ENCODE measurements around the gene REM1.
"Not testable (repeated sequence)": the region's sequence is repeated elsewhere in the genome, so short reads cannot be mapped to it uniquely, and the experiment has no call there.

Gene REM1

GRCh38 chr20:31515072-31515774 is 40.1 kb downstream of the REM1 start:
- ChIA-PET CTCF (interaction anchor here (0.6 to 1.5 kb wide), 3 partner anchors 15 to 33 kb away, joined by 3 to 4 read pairs (median 3); no protein-coding TSS in a partner anchor), POLR2A (no interaction called here)

GRCh38 chr20:31515775-31516107 is 40.7 kb downstream of the REM1 start:
- peak overlapping the region in 1 of 2 experiments; percentile 90 for H3K27ac ChIP-seq (ENCODE audit: insufficient read depth in 1 of 2, low read depth in 1 of 2, low read length in 2 of 2, poor library complexity in 1 of 2, severe bottlenecking in 2 of 2)
- H3K4me3 ChIP-seq (ENCODE audit: control insufficient read depth in 1 of 7, extremely low read depth in 1 of 7, insufficient read depth in 4 of 7, low read depth in 2 of 7, low read length in 6 of 7): peak overlapping the region in 4 of 7 experiments; percentile 87 to 97 (median 92)
- ChIA-PET CTCF (interaction anchor here (0.6 to 1.5 kb wide), 3 partner anchors 14 to 32 kb away, joined by 3 to 4 read pairs (median 3); no protein-coding TSS in a partner anchor), POLR2A (no interaction called here)
- H3K4me1 ChIP-seq (ENCODE audit: control extremely low read depth in 1 of 4, control insufficient read depth in 4 of 4, insufficient read depth in 4 of 4, low read length in 3 of 4): peaks cover 3 to 41% (median 35%) of the 10 kb centered on the region in 4 experiments
- WGBS (ENCODE audit: insufficient coverage): 75% methylated on average over 3 of the region's 3 CpGs
- no peak for DNase-seq
- H3K9me3 ChIP-seq (ENCODE audit: control extremely low read depth in 1 of 5, control insufficient read depth in 4 of 5, insufficient read depth in 2 of 5, low read depth in 1 of 5, low read length in 4 of 5): no peaks in the 10 kb centered on the region
- peaks cover 3 to 24% (median 5%) of the 10 kb centered on the region in 4 experiments for H3K36me3 ChIP-seq (ENCODE audit: control insufficient read depth in 4 of 4, insufficient read depth in 4 of 4, low read length in 3 of 4)
- no peaks in the 10 kb centered on the region for H3K27me3 ChIP-seq (replicated peaks in 2 of 5; ENCODE audit: control insufficient read depth in 4 of 5, insufficient read depth in 5 of 5, low read length in 4 of 5)

More at GRCh38 chr20:31515072-31515774, 40.1 kb downstream of the REM1 start:
- H3K27ac ChIP-seq (ENCODE audit: insufficient read depth in 1 of 2, low read depth in 1 of 2, low read length in 2 of 2, poor library complexity in 1 of 2, severe bottlenecking in 2 of 2): peak overlapping the region; percentile 66 to 90
- peaks cover 3 to 20% (median 5%) of the 10 kb centered on the region in 4 experiments for H3K36me3 ChIP-seq (ENCODE audit: control insufficient read depth in 4 of 4, insufficient read depth in 4 of 4, low read length in 3 of 4)
- peak overlapping the region; percentile 81 to 99 (median 88) for H3K4me3 ChIP-seq (ENCODE audit: control insufficient read depth in 1 of 7, extremely low read depth in 1 of 7, insufficient read depth in 4 of 7, low read depth in 2 of 7, low read length in 6 of 7)
- WGBS (ENCODE audit: insufficient coverage): 12% methylated on average over 4 of the region's 4 CpGs
- H3K4me1 ChIP-seq (ENCODE audit: control extremely low read depth in 1 of 4, control insufficient read depth in 4 of 4, insufficient read depth in 4 of 4, low read length in 3 of 4): peaks cover 3 to 36% (median 35%) of the 10 kb centered on the region in 4 experiments
- DNase-seq: no peak
- H3K27me3 ChIP-seq (replicated peaks in 2 of 5; ENCODE audit: control insufficient read depth in 4 of 5, insufficient read depth in 5 of 5, low read length in 4 of 5): no peaks in the 10 kb centered on the region
- no peaks in the 10 kb centered on the region for H3K9me3 ChIP-seq (ENCODE audit: control extremely low read depth in 1 of 5, control insufficient read depth in 4 of 5, insufficient read depth in 2 of 5, low read depth in 1 of 5, low read length in 4 of 5)

- 96% methylated on average over 3 of the region's 4 CpGs for WGBS (ENCODE audit: insufficient coverage)
- Histone ChIP-seq H3K36me3 (ENCODE audit: control insufficient read depth in 4 of 4, insufficient read depth in 4 of 4, low read length in 3 of 4) (peaks cover 3 to 25% (median 5%) of the 10 kb centered on the region in 4 experiments), H3K27ac (ENCODE audit: insufficient read depth in 1 of 2, low read depth in 1 of 2, low read length in 2 of 2, poor library complexity in 1 of 2, severe bottlenecking in 2 of 2) (peak overlapping the region in 1 of 2 experiments; percentile 90), H3K4me3 (ENCODE audit: control insufficient read depth in 1 of 7, extremely low read depth in 1 of 7, insufficient read depth in 4 of 7, low read depth in 2 of 7, low read length in 6 of 7) (peak overlapping the region in 3 of 7 experiments; percentile 25 to 96 (median 87)), H3K4me1 (ENCODE audit: control extremely low read depth in 1 of 4, control insufficient read depth in 4 of 4, insufficient read depth in 4 of 4, low read length in 3 of 4) (peaks cover 3 to 44% (median 35%) of the 10 kb centered on the region in 4 experiments), H3K9me3 (ENCODE audit: control extremely low read depth in 1 of 5, control insufficient read depth in 4 of 5, insufficient read depth in 2 of 5, low read depth in 1 of 5, low read length in 4 of 5) (no peaks in the 10 kb centered on the region), H3K27me3 (replicated peaks in 2 of 5; ENCODE audit: control insufficient read depth in 4 of 5, insufficient read depth in 5 of 5, low read length in 4 of 5) (no peaks in the 10 kb centered on the region)
- CTCF ChIA-PET: interaction anchor here (0.6 to 2.5 kb wide), 4 partner anchors 14 to 40 kb away, joined by 3 to 8 read pairs (median 4); no protein-coding TSS in a partner anchor
- POLR2A ChIA-PET: no interaction called here
- no peak for DNase-seq
These were observed 41.1 kb downstream of the REM1 start for GRCh38 chr20:31516166-31516565.

- no peaks in the 10 kb centered on the region for H3K9me3 ChIP-seq (ENCODE audit: control extremely low read depth in 1 of 5, control insufficient read depth in 4 of 5, insufficient read depth in 2 of 5, low read depth in 1 of 5, low read length in 4 of 5)
- peaks cover 4 to 49% (median 35%) of the 10 kb centered on the region in 4 experiments for H3K4me1 ChIP-seq (ENCODE audit: control extremely low read depth in 1 of 4, control insufficient read depth in 4 of 4, insufficient read depth in 4 of 4, low read length in 3 of 4)
- peaks cover 3 to 25% (median 6%) of the 10 kb centered on the region in 4 experiments for H3K36me3 ChIP-seq (ENCODE audit: control insufficient read depth in 4 of 4, insufficient read depth in 4 of 4, low read length in 3 of 4)
- WGBS (ENCODE audit: insufficient coverage): 95% methylated on average over 2 of the region's 2 CpGs
- peak overlapping the region in 1 of 7 experiments; percentile 4 for H3K4me3 ChIP-seq (ENCODE audit: control insufficient read depth in 1 of 7, extremely low read depth in 1 of 7, insufficient read depth in 4 of 7, low read depth in 2 of 7, low read length in 6 of 7)
- CTCF ChIA-PET: interaction anchor here (0.6 to 2.5 kb wide), 4 partner anchors 14 to 39 kb away, joined by 3 to 8 read pairs (median 4); no protein-coding TSS in a partner anchor
- peak overlapping the region in 1 of 2 experiments; percentile 61 for H3K27ac ChIP-seq (ENCODE audit: insufficient read depth in 1 of 2, low read depth in 1 of 2, low read length in 2 of 2, poor library complexity in 1 of 2, severe bottlenecking in 2 of 2)
- DNase-seq: no peak
- POLR2A ChIA-PET: no interaction called here
- H3K27me3 ChIP-seq (replicated peaks in 2 of 5; ENCODE audit: control insufficient read depth in 4 of 5, insufficient read depth in 5 of 5, low read length in 4 of 5): no peaks in the 10 kb centered on the region
These were observed 41.6 kb downstream of the REM1 start for GRCh38 chr20:31516651-31517050.

- WGBS (ENCODE audit: insufficient coverage): 83% methylated on average over 3 of the region's 4 CpGs
- H3K27ac ChIP-seq (ENCODE audit: insufficient read depth in 1 of 2, low read depth in 1 of 2, low read length in 2 of 2, poor library complexity in 1 of 2, severe bottlenecking in 2 of 2): peak overlapping the region in 1 of 2 experiments; percentile 61
- H3K27me3 ChIP-seq (replicated peaks in 2 of 5; ENCODE audit: control insufficient read depth in 4 of 5, insufficient read depth in 5 of 5, low read length in 4 of 5): no peaks in the 10 kb centered on the region
- H3K4me3 ChIP-seq (ENCODE audit: control insufficient read depth in 1 of 7, extremely low read depth in 1 of 7, insufficient read depth in 4 of 7, low read depth in 2 of 7, low read length in 6 of 7): peak overlapping the region in 1 of 7 experiments; percentile 4
- peaks cover 8 to 56% (median 38%) of the 10 kb centered on the region in 4 experiments for H3K4me1 ChIP-seq (ENCODE audit: control extremely low read depth in 1 of 4, control insufficient read depth in 4 of 4, insufficient read depth in 4 of 4, low read length in 3 of 4)
- ChIA-PET POLR2A (no interaction called here), CTCF (interaction anchor here (2.5 kb wide), 1 partner anchor 13 kb away, joined by 8 read pairs; no protein-coding TSS in a partner anchor)
- peaks cover 3 to 30% (median 7%) of the 10 kb centered on the region in 4 experiments for H3K36me3 ChIP-seq (ENCODE audit: control insufficient read depth in 4 of 4, insufficient read depth in 4 of 4, low read length in 3 of 4)
- DNase-seq: peak in 1 of 3 donors; percentile 40
- no peaks in the 10 kb centered on the region for H3K9me3 ChIP-seq (ENCODE audit: control extremely low read depth in 1 of 5, control insufficient read depth in 4 of 5, insufficient read depth in 2 of 5, low read depth in 1 of 5, low read length in 4 of 5)
These were observed 42.3 kb downstream of the REM1 start for GRCh38 chr20:31517373-31517772.

- H3K27ac ChIP-seq (ENCODE audit: insufficient read depth in 1 of 2, low read depth in 1 of 2, low read length in 2 of 2, poor library complexity in 1 of 2, severe bottlenecking in 2 of 2); H3K4me3 ChIP-seq (ENCODE audit: control insufficient read depth in 1 of 7, extremely low read depth in 1 of 7, insufficient read depth in 4 of 7, low read depth in 2 of 7, low read length in 6 of 7); H3K9me3 ChIP-seq (ENCODE audit: control extremely low read depth in 1 of 5, control insufficient read depth in 4 of 5, insufficient read depth in 2 of 5, low read depth in 1 of 5, low read length in 4 of 5); POLR2A ChIA-PET; DNase-seq; H3K27me3 ChIP-seq (replicated peaks in 2 of 5; ENCODE audit: control insufficient read depth in 4 of 5, insufficient read depth in 5 of 5, low read length in 4 of 5): not testable (repeated sequence)
- CTCF ChIA-PET: interaction anchor here (0.8 to 1.9 kb wide), 5 partner anchors 9 to 91 kb away, joined by 3 to 8 read pairs (median 4); no protein-coding TSS in a partner anchor
- WGBS (ENCODE audit: insufficient coverage): 100% methylated on average over 6 of the region's 7 CpGs
- peaks cover 3 to 33% (median 9%) of the 10 kb centered on the region in 4 experiments for H3K36me3 ChIP-seq (ENCODE audit: control insufficient read depth in 4 of 4, insufficient read depth in 4 of 4, low read length in 3 of 4)
- H3K4me1 ChIP-seq (ENCODE audit: control extremely low read depth in 1 of 4, control insufficient read depth in 4 of 4, insufficient read depth in 4 of 4, low read length in 3 of 4): peaks cover 11 to 65% (median 38%) of the 10 kb centered on the region in 4 experiments
These were observed 46.2 kb downstream of the REM1 start for GRCh38 chr20:31521267-31521666.
